DMS153 (cell line): ENCODE measurements around the gene RBCK1.

ENCODE experiments used
- DNase-seq: peaks from one replicate; lab custom pipeline; 2025; lab: John Stamatoyannopoulos, UW

RBCK1 gene

DNA sequence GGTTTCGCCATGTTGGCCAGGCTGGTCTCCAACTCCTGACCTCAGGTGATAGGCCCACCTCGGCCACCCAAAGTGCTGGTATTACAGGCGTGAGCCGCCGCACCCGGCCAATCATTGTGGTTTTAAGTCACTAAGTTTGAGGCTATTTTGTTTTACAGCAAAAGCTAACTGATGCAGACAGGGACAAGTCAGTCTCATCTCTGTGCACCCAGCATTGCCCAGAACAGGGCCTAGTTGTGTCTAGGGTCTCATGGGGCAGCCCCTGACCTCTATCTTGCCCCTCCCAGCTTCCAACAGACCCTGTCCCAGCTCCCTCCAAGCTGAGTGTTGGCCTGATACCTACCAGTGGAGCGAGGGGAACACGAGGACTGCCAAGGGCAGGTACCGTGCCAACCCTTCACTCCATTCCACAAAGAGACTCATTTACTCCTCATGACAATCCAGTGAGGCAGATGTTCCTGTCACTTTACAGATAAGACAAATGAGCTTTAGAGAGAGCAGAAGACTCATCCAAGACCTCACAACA is 8.9 kb upstream of the RBCK1 start:
- DNase-seq, result no peak

DNA sequence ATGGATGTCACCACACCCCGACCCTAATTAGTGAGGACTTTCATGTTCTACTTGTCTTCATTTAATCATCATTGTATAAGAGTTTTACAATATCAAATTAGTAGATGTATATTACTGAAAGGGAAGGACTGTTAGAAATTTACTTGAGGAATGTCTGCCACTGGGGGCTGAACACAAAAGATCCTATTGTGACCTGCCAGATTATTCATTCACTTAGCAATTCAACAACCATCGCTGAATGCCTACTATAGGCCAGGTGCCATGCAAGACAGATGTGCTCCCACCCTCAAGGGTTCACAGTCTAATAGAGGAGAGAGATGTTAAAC is 8.0 kb upstream of the RBCK1 start:
- DNase-seq, result no peak

DNA sequence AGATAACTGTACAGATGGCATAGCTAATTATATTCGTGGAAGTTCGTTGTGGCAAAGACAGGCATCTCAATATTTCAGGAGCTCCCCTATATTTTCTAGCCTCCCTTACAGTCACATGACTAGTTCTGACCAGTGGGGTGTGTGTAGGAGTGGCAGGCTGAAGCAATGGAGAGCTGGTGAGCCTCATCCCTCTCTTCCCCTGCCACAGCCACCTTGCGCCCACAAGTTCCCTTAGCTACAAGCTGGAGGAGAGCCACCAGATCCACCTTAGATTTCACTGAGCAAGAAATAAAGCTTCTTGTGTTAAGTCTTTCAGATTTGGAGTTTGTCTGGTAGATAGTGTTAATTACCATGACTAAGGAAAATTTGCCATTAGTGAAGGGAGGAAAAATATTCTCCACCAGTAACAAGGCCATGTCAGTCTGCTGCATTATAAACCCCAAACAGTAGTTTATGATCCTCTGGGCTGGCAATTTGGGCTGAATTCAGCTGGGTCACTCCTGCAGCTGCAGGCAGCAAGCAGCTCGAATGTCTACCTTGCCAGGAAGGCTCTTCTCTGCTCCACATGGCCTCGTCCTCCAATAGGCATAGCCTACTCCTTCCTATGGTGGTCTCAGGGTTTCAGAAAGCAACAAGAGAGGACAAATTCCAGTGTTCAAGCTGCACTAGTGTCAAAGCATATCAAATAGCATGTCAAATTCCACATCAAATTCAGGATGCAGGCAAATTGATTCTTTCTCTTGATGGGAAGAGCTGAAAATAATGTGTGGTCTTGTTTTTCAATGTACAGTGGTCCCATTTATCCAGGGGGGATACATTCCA is 7.4 kb upstream of the RBCK1 start:
- DNase-seq, result no peak

DNA sequence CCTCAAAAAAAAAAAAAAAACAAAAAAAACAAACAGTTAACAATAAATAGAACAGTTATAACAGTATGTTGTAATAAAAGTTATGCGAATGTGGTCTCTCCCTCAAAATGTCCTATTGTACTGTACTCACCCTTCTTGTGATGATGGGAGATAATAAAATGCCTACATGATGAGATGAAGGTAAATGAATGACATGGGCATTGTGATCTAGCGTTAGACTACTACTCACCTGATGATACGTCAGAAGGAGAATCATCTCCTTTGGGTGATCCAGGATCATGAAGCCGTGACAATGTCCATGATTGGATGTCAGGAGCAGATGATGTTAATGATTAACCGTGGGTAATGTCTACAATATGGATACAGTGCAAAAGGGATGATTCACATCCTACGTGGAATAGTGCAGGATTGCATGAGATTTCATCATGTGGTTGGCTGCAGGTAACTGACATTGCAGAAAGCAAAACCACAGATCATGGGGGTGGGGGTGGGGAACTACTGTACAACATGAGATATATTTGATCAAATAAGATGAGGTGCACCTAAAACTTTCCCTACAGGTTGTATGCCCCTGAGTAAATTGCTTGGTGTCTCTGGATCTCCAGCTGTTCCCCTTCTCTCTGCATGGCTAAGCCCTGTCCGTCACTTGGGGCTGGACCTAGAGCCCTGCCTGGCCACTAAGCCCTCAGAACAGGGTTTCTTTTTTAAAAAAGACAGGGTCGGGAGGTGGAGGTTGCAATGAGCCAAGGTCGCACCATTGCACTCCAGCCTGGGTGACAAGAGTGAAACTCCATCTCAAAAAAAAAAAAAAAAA is 6.2 kb upstream of the RBCK1 start:
- DNase-seq, result no peak

DNA sequence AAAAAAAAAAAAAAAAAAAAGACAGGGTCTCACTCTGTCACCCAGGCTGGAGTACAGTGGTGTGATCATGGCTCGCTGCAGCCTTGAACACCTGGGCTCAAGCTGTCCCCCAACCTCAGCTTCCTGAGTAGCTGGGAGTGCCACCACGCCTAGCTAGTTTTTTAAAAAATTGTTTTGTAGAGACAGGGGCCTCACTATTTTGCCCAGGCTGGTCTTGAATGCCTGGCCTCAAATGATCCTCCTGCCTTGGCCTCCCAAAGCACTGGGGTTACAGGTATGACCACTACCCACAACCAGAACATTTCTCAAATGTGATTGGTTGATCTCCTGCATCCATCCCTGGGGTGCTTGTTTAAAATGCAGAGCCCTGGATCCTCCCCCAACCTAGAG is 5.6 kb upstream of the RBCK1 start:
- no peak for DNase-seq

DNA sequence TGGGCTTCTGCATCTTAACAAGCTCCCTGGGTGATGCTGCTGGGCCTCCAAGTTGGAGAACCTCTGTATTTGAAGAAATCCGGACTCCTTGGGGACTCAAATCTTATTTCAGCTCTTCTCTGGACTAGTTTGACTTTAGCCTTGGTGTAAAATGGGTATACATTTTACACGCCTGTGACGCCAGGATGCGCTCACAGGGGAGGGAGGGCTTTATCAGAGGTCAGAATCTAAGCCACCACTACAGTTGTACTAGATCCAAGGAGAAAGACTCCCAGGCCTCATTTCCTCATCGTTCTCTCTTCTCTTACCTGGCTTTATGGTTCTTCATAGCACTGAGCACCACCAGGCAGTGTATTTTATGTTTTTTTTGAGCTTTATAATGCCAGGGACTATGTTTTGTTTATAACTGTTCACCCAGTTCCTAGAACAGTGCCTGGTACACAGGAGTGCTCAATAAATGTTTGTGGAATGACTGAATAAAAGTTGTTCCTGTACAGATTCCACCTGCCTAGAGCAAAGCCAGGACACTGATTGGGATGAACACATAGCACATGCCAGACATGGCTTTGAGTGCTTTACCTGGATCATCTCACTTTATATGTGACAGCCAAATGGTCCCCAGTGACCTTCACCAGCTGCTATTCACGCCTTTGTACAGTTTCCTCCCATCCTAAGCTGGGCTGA is 5.1 kb upstream of the RBCK1 start:
- no peak for DNase-seq

DNA sequence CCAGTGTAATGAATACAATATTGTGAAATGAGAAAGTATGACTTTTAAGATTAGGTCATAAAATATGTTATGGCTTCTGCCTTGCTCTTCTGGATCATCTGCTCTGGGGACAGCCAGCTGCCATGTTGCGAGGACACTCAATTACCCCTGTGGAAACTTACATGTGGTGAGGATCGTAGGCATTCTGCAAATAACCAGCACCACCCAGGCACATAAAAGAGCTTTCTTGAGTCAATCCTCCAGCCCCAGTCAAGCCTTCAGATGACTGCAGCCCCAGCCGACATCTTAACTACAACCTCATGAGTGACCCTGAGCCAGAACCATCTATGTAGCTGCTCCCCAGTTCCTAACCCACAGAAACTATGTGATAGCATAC is 4.5 kb upstream of the RBCK1 start:
- no peak for DNase-seq

DNA sequence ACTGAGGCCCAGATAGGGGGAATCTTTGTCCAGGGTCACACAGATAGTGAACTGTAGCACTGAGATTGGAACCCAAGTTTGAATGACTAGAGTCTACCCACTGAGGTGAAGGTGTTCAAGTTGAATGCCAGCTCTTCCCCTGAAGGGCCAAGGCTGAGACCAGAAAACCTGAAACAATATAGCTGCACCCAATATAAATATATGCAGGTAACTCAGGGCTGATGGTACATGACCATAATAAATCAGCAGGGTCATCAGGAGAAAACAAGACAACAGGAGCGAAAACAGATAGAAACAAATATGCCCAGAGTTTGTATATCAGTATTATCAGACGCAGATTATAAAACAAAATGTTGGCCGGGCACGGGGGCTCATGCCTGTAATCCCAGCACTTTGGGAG is 4.0 kb upstream of the RBCK1 start:
- DNase-seq, result no peak

DNA sequence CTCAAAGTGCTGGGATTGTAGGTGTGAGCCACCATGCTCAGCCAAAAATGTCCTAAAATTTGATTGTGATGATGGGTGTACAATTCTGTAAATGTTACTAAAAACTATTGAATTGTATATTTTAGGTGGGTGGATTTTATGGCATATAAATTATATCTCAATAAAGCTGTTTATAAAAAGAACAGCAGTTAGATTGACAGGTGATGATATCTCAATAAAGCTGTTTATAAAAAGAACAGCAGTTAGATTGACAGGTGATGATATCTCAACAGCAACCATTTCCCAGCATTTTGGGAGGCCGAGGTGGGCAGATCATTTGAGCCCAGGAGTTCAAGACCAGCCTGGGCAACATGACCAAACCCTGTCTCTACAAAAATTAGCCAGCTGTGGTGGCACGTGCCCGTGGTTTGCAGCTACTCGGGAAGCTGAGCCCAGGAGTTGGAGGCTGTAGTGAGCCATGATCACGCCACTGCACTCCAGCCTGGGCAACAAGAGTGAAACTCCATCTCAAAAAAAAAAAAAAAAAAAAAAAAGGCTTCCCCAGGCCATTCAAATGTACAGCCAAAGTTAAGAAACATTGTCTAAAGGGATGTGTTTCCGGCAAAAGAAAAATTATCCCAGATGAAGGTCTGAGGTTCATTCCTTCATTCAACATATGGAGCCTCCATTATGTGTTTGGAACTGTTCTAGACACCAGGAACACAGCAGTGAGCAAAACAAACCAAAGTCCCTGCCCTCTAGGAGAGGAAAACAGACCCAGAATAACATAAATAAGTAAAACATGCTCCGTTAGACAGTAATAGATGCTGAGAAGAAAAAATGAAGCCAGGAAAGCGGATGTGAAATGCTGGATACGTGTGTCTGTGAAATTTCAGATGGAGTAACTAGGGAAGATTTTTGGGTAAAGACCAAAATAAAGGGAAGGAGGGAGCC is 1.6 kb upstream of the RBCK1 start:
- DNase-seq, result no peak

DNA sequence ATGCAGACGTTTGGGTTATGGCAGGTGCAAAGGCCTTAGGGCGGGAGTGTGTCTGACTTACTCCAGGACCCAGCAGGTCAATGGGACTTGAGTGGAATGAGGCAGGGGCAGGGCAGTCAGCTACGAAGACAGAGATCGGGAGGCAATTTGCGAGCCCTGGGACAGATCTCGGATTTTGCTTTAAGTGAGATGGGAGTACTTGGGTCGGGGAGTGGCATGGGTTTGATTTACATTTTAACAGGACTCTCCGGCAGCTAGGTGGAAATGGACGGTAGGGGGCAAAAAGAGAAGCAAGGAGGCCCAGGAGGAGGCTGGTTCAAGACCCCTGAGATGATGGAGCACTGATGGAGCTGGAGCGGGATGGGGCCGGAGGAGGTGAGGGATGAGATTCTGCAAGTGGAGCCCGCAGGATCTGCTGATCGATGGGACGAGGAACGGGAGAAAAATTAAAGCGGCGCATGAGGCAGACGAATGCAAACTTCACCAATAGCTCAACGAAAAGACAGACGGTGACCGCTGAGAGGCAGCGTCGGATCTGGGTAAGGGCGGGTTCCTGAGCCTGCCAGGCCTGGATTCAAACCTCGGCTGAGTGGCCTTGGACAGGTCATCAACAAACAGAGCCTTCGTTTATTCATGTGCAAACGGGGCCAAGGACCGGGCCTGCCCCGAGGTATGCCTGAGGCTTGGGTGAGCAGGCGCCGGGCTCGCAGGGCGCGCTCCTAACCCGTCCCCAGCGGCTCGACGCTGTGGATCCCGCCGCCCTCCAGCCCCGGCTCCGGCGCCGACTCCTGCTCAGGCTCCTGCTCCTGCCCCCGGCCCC is 756 bp upstream of the RBCK1 start:
- DNase-seq, result peak; percentile 72

DNA sequence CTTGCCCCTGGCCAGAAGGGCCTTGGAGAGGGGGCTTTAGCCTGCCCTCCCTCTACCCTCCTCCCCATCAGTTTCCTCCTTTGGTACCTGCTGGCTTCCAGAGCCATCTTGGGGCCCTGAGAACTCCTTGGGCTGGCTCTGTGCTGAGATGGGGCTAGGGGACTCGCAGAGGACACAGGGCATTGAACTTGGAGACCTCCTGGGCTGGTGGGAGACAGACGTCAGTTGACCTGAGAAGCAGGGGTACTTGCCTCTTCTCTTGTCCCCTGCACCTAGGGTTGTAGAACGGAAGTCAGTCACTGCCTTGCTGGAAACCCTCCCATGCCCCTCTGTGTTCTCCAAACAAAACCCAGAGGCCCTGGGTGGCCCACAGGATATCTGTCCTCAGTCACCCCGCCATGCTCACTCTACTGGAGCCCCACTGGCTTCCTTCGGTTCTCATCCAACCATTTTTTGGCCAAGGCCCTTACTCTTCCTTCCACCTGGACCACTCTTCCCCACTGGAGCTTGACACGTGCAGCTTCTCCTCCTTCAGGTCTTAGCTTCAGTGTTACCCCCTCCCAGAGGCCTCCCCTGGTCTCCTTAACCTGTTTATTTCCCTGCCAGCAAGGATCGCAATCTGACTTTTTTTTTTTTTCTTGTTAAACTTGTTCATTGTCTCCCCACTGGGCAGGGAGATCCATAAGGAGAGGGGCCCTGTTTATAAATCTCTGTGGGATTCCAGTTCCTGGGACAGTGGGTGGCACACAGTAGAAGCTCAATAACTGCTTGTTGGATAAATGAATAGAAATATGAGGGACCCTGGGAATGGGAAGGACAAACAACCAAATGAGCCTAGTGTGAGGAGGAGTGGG is 971 bp downstream of the RBCK1 start:
- no peak for DNase-seq

DNA sequence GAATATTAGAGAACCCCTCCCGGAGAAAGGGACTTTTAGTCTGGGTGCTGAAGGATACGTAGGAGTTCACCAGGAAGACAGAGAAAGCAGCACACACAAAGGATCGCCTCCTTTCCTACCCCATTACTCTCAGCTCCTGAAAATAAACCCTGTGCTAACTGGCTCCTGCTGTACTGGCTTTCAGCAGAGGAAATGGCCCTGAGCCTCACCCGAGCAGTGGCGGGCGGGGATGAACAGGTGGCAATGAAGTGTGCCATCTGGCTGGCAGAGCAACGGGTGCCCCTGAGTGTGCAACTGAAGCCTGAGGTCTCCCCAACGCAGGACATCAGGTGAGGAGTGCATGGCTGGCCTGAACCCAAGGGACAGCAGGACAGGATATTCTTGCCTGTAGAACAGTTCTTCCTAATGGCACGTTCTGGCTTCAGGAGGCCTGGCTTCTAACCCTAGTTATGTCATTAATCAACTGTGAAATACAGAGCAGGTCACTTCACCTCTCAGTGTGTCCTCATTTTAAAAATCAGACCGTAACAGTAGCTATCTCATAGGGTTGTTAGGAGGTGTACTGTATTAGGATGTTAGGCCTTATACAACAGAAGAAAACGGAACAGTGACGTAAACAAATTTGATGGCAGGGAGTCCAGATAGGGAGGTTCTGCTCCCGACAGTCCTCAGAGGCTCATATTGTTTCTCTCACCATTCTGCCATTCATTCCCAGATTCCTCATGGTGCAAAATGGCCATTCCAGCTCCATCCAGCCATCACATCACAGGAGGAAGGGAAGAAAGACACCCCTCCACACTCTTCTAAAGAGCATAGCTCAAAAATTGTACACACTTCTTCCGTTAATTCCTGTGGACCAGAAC is 1.8 kb downstream of the RBCK1 start:
- no peak for DNase-seq

DNA sequence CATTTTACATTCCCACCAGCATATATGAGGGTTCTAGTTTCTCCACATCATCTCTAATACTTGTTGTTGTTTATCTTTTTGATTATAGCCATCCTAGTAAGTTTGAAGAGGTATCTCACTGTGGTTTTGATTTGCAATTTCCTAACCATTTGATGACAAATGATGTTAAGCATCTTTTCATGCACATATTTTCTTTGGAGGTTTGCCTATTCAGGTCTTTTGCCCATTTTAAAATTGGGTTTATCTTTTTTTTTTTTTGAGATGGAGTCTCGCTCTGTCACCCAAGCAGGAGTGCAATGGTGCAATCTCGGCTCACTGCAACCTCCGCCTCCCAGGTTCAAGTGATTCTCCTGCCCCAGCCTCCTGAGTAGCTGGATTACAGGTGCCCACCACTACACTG is 4.0 kb downstream of the RBCK1 start:
- no peak for DNase-seq

DNA sequence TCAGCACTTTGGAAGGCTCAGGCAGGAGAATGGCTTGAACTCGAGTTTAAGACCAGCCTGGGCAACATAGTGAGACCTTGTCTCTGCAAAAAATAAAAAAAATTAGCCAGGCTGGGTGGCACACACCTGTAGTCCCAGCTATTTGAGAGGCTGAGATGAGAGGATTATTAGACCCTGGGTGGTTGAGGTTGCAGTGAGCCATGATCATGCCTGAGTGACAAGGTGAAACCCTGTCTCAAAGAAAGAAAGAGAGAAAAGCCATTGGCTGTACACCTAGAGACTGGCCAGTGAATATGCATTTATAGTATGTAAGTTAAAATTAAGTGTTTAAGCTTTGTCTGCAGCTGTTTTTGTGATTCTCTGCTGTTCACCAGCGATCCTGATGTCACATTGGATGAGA is 6.1 kb downstream of the RBCK1 start:
- DNase-seq, result no peak

DNA sequence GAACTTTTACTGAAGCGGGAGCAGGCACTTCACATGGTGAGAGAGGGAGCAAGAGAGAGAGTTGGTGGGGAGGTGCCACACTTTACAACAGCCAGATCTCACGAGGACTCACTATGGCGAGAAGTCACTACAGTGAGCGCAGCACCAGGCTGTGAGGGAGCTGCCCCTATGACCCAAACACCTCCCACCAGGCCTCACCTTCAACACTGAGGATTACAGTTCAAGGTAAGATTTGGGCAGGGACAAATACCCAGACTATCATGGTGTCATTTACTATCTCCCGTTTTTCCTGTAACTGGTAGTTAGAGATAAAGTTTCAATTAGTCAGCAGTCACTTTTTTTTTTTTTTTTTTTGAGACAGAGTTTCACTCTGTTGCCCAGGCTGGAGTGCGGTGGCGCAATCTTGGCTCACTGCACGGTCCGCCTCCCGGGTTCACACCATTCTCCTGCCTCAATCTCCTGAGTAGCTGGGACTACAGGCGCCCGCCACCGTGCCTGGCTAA is 7.8 kb downstream of the RBCK1 start:
- no peak for DNase-seq

DNA sequence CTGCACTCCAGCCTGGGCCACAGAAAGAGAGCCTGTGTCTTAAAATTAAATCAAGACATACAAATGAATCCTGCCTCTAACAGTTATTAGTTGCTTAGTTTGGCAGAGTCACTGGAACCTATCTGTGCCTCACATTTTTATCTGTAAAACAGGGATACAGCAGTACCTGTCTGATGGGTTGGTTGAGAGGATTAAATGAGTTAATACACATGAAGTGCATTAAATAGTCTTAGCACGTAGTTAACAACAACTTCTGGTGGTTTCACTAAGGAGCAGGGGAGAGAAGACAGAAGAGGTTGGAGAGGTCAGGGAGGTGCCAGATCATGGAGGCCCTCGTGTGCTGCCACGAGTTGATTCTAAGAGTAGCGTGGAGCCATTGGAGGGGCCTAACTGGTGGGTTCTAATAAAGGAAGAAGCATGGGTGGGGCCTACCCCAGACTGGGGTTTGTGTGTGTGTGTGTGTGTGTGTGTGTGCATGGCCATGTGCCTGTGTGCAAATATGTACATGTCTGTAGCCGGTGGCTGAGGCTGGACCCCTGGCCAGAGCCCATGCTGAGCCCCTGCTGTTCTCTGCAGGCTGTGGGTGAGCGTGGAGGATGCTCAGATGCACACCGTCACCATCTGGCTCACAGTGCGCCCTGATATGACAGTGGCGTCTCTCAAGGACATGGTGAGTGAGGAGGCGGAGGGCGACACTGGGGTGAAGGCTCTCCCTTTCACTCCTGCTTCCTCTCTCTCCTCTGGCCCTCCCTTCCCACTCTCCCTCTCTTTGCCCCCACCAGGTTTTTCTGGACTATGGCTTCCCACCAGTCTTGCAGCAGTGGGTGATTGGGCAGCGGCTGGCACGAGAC is 9.1 kb downstream of the RBCK1 start:
- DNase-seq, result no peak

DNA sequence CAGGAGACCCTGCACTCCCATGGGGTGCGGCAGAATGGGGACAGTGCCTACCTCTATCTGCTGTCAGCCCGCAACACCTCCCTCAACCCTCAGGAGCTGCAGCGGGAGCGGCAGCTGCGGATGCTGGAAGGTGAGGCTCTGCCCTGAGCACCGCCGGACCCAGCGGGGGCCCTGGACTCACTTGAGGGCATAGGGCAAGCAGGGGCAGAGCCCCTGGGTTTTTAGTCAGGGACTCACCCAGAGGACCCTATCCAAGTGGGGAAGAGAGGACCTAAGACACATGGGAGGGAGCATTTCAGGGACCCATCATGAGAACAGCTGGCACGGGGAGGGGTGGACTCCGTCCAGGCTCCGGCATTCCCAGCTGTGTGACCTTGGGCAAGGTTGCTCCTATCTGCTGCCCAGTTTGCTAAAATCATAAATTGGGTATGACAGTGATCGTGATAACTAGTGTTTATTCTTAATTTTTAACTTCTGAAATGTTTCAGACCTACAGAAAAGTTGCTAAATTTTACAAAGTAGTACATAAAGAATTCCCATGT is 9.8 kb downstream of the RBCK1 start:
- DNase-seq, result no peak
